Neural progenitor cell (in vitro differentiated cells): ENCODE results near the gene ERBB4. TPM values are rescaled to one million over a fixed set of nuclear protein-coding genes. Genes with fewer than 3 reads are reported as not detected.

Experiments
- DNase-seq: peaks from one replicate; pipeline ENCODE4 v3.0.0-alpha.2; 2016; ENCODE audit warnings: low spot score
- H2AFZ ChIP-seq: fragments of 200-600 bp; sonication (generic); replicated peaks from 2 replicates; pipeline ENCODE4 v1.6.1; 2016; ENCODE audit warnings: antibody characterized with exemption
- H3F3A ChIP-seq: fragments of 200-600 bp; sonication (generic); 2 replicates; pipeline ENCODE4 v1.6.1; 2016; ENCODE audit warnings: antibody characterized with exemption, low read depth
- H3K27ac ChIP-seq: fragments of 200-600 bp; sonication (generic); 2 replicates; pipeline ENCODE4 v1.5.1; 2016; ENCODE audit warnings: mild to moderate bottlenecking
- H3K27me3 ChIP-seq: fragments of 200-600 bp; sonication (generic); 2 replicates; pipeline ENCODE4 v1.6.1; 2016; ENCODE audit warnings: mild to moderate bottlenecking, moderate library complexity
- H3K36me3 ChIP-seq: fragments of 200-600 bp; sonication (generic); 2 replicates; pipeline ENCODE4 v1.5.1; 2016
- H3K4me1 ChIP-seq: fragments of 200-600 bp; sonication (generic); 2 replicates; pipeline ENCODE4 v1.6.1; 2016; ENCODE audit warnings: mixed run types
- H3K4me2 ChIP-seq: fragments of 200-600 bp; sonication (generic); 2 replicates; pipeline ENCODE4 v1.6.1; 2016
- H3K4me3 ChIP-seq: fragments of 200-600 bp; sonication (generic); 2 replicates; pipeline ENCODE4 v1.5.1; 2016
- H3K79me2 ChIP-seq: fragments of 200-600 bp; sonication (generic); 2 replicates; pipeline ENCODE4 v1.6.1; 2016; ENCODE audit warnings: low read depth
- H3K9ac ChIP-seq: fragments of 200-600 bp; sonication (generic); 2 replicates; pipeline ENCODE4 v1.6.1; 2016
- H3K9me3 ChIP-seq: fragments of 200-600 bp; sonication (generic); 2 replicates; pipeline ENCODE4 v1.5.1; 2016; ENCODE audit warnings: low read depth
- H4K20me1 ChIP-seq: fragments of 200-600 bp; sonication (generic); 2 replicates; pipeline ENCODE4 v1.6.1; 2016; ENCODE audit warnings: low read depth
- H3K27ac Mint-ChIP-seq: 3 replicates; pipeline ENCODE4 v1.8.0; 2021; ENCODE audit warnings: mixed read lengths
- H3K27me3 Mint-ChIP-seq: 2 replicates; pipeline ENCODE4 v1.8.0; 2022; ENCODE audit warnings: low read depth, mild to moderate bottlenecking, inconsistent platforms, moderate library complexity, mixed read lengths; ENCODE audit not compliant: insufficient read depth
- H3K36me3 Mint-ChIP-seq: 3 replicates; pipeline ENCODE4 v1.8.0; 2021; ENCODE audit warnings: mixed read lengths
- H3K4me1 Mint-ChIP-seq: 3 replicates; pipeline ENCODE4 v1.8.0; 2021; ENCODE audit warnings: mixed read lengths
- H3K4me3 Mint-ChIP-seq: 3 replicates; pipeline ENCODE4 v1.8.0; 2021; ENCODE audit warnings: mild to moderate bottlenecking, moderate library complexity, mixed read lengths
- H3K9me3 Mint-ChIP-seq: 3 replicates; pipeline ENCODE4 v1.8.0; 2020; ENCODE audit warnings: mixed read lengths
- EZH2 ChIP-seq: fragments of 200-600 bp; sonication (generic); IDR thresholded peaks from 2 replicates; pipeline ENCODE4 v1.6.1; 2017; ENCODE audit warnings: antibody characterized with exemption, mild to moderate bottlenecking, moderate library complexity
- EZH2phosphoT487 ChIP-seq: fragments of 200-600 bp; sonication (generic); IDR thresholded peaks from 2 replicates; pipeline ENCODE4 v1.6.1; 2017; ENCODE audit warnings: antibody characterized with exemption
- total RNA-seq: library from RNA; depleted of rRNA; stranded (reverse); fragments of >200 nt; gene quantifications from 2 replicates; pipeline ENCODE4 v1.2.3, GENCODE V29; 2015; ENCODE audit warnings: low replicate concordance
- TF ChIP-seq, protein P1 (sequence below): fragments of 200-600 bp; sonication (generic); IDR thresholded peaks from 2 replicates; pipeline ENCODE4 v1.5.1; 2017; ENCODE audit warnings: antibody characterized with exemption, mild to moderate bottlenecking

ERBB4 gene
- total RNA-seq, 1 donor from 2014 or later, result 1.5 TPM

DNA sequence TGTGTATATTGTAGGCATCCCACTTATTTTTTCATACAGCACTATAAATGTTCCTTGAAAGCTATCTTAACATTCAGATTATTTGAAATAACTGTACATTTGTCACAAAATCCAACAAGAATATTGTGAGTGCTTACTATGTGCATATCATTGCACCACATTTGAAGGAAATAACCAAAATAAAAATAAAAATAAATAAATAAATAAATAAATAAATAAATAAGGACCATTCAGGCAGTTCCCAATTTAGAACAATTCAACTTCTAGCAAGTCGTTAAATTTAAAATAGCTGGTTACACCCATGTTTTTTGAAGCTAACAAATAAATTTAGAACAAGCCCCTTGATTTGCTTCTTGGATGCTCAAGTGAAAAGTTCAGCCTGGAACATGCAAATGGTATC is 548.3 kb downstream of the ERBB4 start:
- H3K27ac Mint-ChIP-seq, result no peak overlapping the region
- no peaks in the 10 kb centered on the region for H3K9me3 Mint-ChIP-seq
- no peaks in the 10 kb centered on the region for H3K36me3 ChIP-seq
- H3K79me2 ChIP-seq, result no peaks in the 10 kb centered on the region
- no peaks in the 10 kb centered on the region for H3K27me3 Mint-ChIP-seq
- H3K9ac ChIP-seq, result no peak overlapping the region
- no peak overlapping the region for H3K4me2 ChIP-seq
- no peak overlapping the region for H3K4me3 ChIP-seq
- TF ChIP-seq EZH2 (no peak), EZH2phosphoT487 (no peak)
- TF ChIP-seq, protein P1, sequence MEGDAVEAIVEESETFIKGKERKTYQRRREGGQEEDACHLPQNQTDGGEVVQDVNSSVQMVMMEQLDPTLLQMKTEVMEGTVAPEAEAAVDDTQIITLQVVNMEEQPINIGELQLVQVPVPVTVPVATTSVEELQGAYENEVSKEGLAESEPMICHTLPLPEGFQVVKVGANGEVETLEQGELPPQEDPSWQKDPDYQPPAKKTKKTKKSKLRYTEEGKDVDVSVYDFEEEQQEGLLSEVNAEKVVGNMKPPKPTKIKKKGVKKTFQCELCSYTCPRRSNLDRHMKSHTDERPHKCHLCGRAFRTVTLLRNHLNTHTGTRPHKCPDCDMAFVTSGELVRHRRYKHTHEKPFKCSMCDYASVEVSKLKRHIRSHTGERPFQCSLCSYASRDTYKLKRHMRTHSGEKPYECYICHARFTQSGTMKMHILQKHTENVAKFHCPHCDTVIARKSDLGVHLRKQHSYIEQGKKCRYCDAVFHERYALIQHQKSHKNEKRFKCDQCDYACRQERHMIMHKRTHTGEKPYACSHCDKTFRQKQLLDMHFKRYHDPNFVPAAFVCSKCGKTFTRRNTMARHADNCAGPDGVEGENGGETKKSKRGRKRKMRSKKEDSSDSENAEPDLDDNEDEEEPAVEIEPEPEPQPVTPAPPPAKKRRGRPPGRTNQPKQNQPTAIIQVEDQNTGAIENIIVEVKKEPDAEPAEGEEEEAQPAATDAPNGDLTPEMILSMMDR, result no peak
- no peak for DNase-seq
- H3F3A ChIP-seq, result no peaks in the 10 kb centered on the region
- H2AFZ ChIP-seq, result no peak overlapping the region
- no peaks in the 10 kb centered on the region for H3K4me1 ChIP-seq
- peaks cover 2% of the 10 kb centered on the region for H3K4me1 Mint-ChIP-seq
- peaks cover 1% of the 10 kb centered on the region for H3K36me3 Mint-ChIP-seq
- H3K27me3 ChIP-seq, result no peaks in the 10 kb centered on the region
- H3K27ac ChIP-seq, result no peak overlapping the region
- H3K9me3 ChIP-seq, result no peaks in the 10 kb centered on the region
- no peaks in the 10 kb centered on the region for H4K20me1 ChIP-seq
- no peak overlapping the region for H3K4me3 Mint-ChIP-seq

DNA sequence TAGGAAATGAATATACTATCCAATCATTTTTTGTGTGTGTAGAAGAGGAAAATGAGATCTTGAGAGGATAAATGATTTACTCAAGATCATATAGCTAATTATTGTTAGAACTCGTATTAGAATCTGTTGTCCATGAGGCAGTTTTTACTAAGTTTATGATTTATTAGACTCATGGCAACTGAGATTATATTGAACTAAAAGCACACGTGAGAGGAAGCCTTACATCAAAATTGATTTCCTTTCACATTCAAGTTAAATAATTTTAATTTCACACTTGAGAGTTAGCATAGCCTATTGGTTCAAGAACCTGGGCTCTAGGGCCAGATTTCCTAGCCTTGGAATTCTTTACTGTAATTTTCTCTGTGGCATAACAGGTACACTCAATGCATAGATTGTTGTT is 552.3 kb downstream of the ERBB4 start:
- Histone ChIP-seq H3K9ac (no peak overlapping the region), H3K36me3 (no peaks in the 10 kb centered on the region), H3K9me3 (no peaks in the 10 kb centered on the region), H4K20me1 (no peaks in the 10 kb centered on the region), H2AFZ (no peak overlapping the region), H3K79me2 (no peaks in the 10 kb centered on the region), H3K4me1 (peaks cover 8% of the 10 kb centered on the region), H3F3A (no peaks in the 10 kb centered on the region), H3K27ac (no peak overlapping the region), H3K4me2 (no peak overlapping the region), H3K4me3 (no peak overlapping the region), H3K27me3 (no peaks in the 10 kb centered on the region)
- H3K4me3 Mint-ChIP-seq, result no peak overlapping the region
- H3K9me3 Mint-ChIP-seq, result no peaks in the 10 kb centered on the region
- H3K4me1 Mint-ChIP-seq, result peaks cover 13% of the 10 kb centered on the region
- no peak for DNase-seq
- H3K36me3 Mint-ChIP-seq, result no peaks in the 10 kb centered on the region
- no peak for TF ChIP-seq EZH2
- TF ChIP-seq, protein P1, result no peak
- no peak for TF ChIP-seq EZH2phosphoT487
- H3K27ac Mint-ChIP-seq, result no peak overlapping the region
- no peaks in the 10 kb centered on the region for H3K27me3 Mint-ChIP-seq

DNA sequence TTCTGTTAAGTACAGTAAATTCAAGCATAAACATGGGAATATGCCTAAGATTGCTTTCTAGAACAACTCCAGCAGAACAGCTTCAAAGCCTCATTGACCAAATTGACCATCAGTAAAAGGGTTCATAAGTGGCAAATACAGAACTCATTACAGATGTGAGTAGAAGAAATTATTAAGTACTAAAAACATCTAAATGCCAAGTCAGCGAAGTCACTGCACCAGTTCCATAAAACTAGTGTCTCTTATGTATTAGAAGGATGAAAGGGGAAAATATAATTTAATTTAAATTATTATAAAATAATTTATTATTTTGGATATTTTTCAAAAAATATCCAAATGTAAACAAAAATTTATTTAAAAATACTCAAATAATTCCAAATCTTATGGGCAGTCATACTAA is 553.2 kb downstream of the ERBB4 start:
- Mint-ChIP-seq H3K27ac (no peak overlapping the region), H3K36me3 (peaks cover 1% of the 10 kb centered on the region), H3K4me1 (peaks cover 18% of the 10 kb centered on the region), H3K9me3 (no peaks in the 10 kb centered on the region), H3K4me3 (no peak overlapping the region), H3K27me3 (no peaks in the 10 kb centered on the region)
- TF ChIP-seq, protein P1, result no peak
- TF ChIP-seq EZH2 (no peak), EZH2phosphoT487 (no peak)
- no peak for DNase-seq
- no peak overlapping the region for H3K4me2 ChIP-seq
- H3K79me2 ChIP-seq, result no peaks in the 10 kb centered on the region
- H3K36me3 ChIP-seq, result no peaks in the 10 kb centered on the region
- H3K27ac ChIP-seq, result no peak overlapping the region
- no peak overlapping the region for H3K9ac ChIP-seq
- no peak overlapping the region for H3K4me3 ChIP-seq
- H3F3A ChIP-seq, result no peaks in the 10 kb centered on the region
- H3K9me3 ChIP-seq, result no peaks in the 10 kb centered on the region
- no peaks in the 10 kb centered on the region for H4K20me1 ChIP-seq
- H3K4me1 ChIP-seq, result peaks cover 8% of the 10 kb centered on the region
- H3K27me3 ChIP-seq, result no peaks in the 10 kb centered on the region
- no peak overlapping the region for H2AFZ ChIP-seq
